ENCODE measurements around the gene PDLIM7. TPM values are rescaled to one million over a fixed set of nuclear protein-coding genes. Genes with fewer than 3 reads are reported as not detected.

Gene PDLIM7
- total RNA-seq, 1 donor from 2014 or later, result 118 TPM

GRCh38 chr5:177520271-177520670 is 22.9 kb upstream of the PDLIM7 start:
- TF ChIP-seq CTCF (IDR thresholded peaks at IDR 0.05), result no peak
- intact Hi-C loops (cut with DNase I), result no loop called here
- no peak for DNase-seq (ENCODE audit: extremely low spot score in 2 of 2)
- Histone ChIP-seq H3K4me1 (peaks cover 11% of the 10 kb centered on the region), H3K4me3 (no peak overlapping the region), H3K9me3 (no peaks in the 10 kb centered on the region), H3K27me3 (no peaks in the 10 kb centered on the region), H3K27ac (no peak overlapping the region), H3K36me3 (peaks cover 0 to 40% of the 10 kb centered on the region in 2 donors)

GRCh38 chr5:177519463-177520235 is 22.2 kb upstream of the PDLIM7 start:
- intact Hi-C loops (cut with DNase I), result no loop called here
- no peak for TF ChIP-seq POLR2A (IDR thresholded peaks at IDR 0.05)
- no peak for TF ChIP-seq CTCF (IDR thresholded peaks at IDR 0.05)
- TF ChIP-seq POLR2AphosphoS5 (IDR thresholded peaks at IDR 0.05; ENCODE audit: insufficient read depth in 1 of 2, low read depth in 1 of 2), result no peak
- no peak overlapping the region for H3K4me3 ChIP-seq
- no peak overlapping the region for H3K27ac ChIP-seq
- H3K9me3 ChIP-seq, result no peaks in the 10 kb centered on the region
- no peak for DNase-seq (ENCODE audit: extremely low spot score in 2 of 2)
- H3K4me1 ChIP-seq, result peaks cover 13% of the 10 kb centered on the region
- H3K36me3 ChIP-seq, result peaks cover 0 to 40% of the 10 kb centered on the region in 2 donors
- H3K27me3 ChIP-seq, result no peaks in the 10 kb centered on the region

- Histone ChIP-seq H3K4me3 (peak within 1 kb of the TSS; percentile 81 to 95), H3K36me3 (peaks cover 0 to 57% of the 10 kb centered on the region in 2 donors), H3K4me1 (peaks cover 13% of the 10 kb centered on the region), H3K27me3 (no peaks in the 10 kb centered on the region), H3K27ac (peak within 1 kb of the TSS; percentile 67), H3K9me3 (no peaks in the 10 kb centered on the region)
- TF ChIP-seq CTCF (IDR thresholded peaks at IDR 0.05) (peak in 1 of 3 experiments; percentile 7), POLR2AphosphoS5 (IDR thresholded peaks at IDR 0.05; ENCODE audit: insufficient read depth in 1 of 2, low read depth in 1 of 2) (peak; percentile 96 to 100), POLR2A (IDR thresholded peaks at IDR 0.05) (no peak)
- peak in 1 of 2 donors; percentile 98 for DNase-seq (ENCODE audit: extremely low spot score in 2 of 2)
- intact Hi-C loops (cut with DNase I), result no loop called here
Measured at GRCh38 chr5:177516601-177517568, 19.5 kb upstream of the PDLIM7 start, which contains the start of gene DDX41. DDX41 (minus strand) TSS chr5:177516961; CDS start chr5:177516945, 16 bp downstream.

GRCh38 chr5:177515580-177515979 is 18.2 kb upstream of the PDLIM7 start:
- intact Hi-C loops (cut with DNase I), result no loop called here
- H3K27ac ChIP-seq, result no peak overlapping the region
- peaks cover 0 to 58% of the 10 kb centered on the region in 2 donors for H3K36me3 ChIP-seq
- H3K9me3 ChIP-seq, result no peaks in the 10 kb centered on the region
- no peak for DNase-seq (ENCODE audit: extremely low spot score in 2 of 2)
- H3K4me3 ChIP-seq, result peak overlapping the region; percentile 81 to 95
- H3K4me1 ChIP-seq, result peaks cover 13% of the 10 kb centered on the region
- no peaks in the 10 kb centered on the region for H3K27me3 ChIP-seq
- TF ChIP-seq CTCF (IDR thresholded peaks at IDR 0.05), result no peak
- no peak for TF ChIP-seq POLR2A (IDR thresholded peaks at IDR 0.05)
- no peak for TF ChIP-seq POLR2AphosphoS5 (IDR thresholded peaks at IDR 0.05; ENCODE audit: insufficient read depth in 1 of 2, low read depth in 1 of 2)

Measured in vagina (tissue), 2 donors.